ENCODE data around the gene TPM1. TPM values are rescaled to one million over a fixed set of nuclear protein-coding genes. Genes with fewer than 3 reads are reported as not detected.

Gene TPM1
- total RNA-seq, 1 donor from 2014 or later: 498 TPM

- Histone ChIP-seq H3K36me3 (no peaks in the 10 kb centered on the region), H3K4me1 (no peaks in the 10 kb centered on the region), H3K27ac (no peak overlapping the region), H3K27me3 (no peaks in the 10 kb centered on the region), H3K9me3 (no peaks in the 10 kb centered on the region), H3K4me3 (no peak overlapping the region)
- TF ChIP-seq POLR2AphosphoS5 (IDR thresholded peaks at IDR 0.05; ENCODE audit: insufficient read depth in 1 of 2, low read depth in 1 of 2) (no peak), POLR2A (IDR thresholded peaks at IDR 0.05) (no peak)
- TF ChIP-seq, protein P1, sequence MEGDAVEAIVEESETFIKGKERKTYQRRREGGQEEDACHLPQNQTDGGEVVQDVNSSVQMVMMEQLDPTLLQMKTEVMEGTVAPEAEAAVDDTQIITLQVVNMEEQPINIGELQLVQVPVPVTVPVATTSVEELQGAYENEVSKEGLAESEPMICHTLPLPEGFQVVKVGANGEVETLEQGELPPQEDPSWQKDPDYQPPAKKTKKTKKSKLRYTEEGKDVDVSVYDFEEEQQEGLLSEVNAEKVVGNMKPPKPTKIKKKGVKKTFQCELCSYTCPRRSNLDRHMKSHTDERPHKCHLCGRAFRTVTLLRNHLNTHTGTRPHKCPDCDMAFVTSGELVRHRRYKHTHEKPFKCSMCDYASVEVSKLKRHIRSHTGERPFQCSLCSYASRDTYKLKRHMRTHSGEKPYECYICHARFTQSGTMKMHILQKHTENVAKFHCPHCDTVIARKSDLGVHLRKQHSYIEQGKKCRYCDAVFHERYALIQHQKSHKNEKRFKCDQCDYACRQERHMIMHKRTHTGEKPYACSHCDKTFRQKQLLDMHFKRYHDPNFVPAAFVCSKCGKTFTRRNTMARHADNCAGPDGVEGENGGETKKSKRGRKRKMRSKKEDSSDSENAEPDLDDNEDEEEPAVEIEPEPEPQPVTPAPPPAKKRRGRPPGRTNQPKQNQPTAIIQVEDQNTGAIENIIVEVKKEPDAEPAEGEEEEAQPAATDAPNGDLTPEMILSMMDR (IDR thresholded peaks at IDR 0.05): no peak
- no peak for DNase-seq (ENCODE audit: extremely low spot score in 2 of 2)
- intact Hi-C loops (cut with DNase I): no loop called here
These were observed 14.0 kb upstream of the TPM1 start for GRCh38 chr15:63028442-63029110.

DNA sequence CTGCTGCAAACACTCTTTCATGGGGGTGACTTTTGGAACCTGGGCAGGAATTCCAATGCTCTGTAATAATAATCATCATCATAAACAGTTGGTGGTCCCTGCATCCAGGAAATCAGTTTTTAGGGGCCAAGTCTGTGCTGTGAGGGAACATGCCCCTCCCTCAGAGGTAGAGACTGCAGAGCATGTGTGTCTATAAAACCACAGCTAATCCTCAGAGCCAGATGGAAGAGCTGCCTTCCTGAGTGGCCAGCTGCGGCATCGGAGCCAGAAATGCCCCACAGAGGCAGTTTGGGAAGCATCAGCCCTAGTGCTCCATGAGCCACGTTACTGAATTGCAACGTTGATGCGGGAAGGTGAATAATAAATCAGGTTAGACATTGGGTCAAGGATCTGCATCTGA lies 12.9 kb upstream of the TPM1 start:
- no peaks in the 10 kb centered on the region for H3K4me1 ChIP-seq
- H3K27ac ChIP-seq: peak overlapping the region; percentile 57
- H3K36me3 ChIP-seq: no peaks in the 10 kb centered on the region
- DNase-seq (ENCODE audit: extremely low spot score in 2 of 2): no peak
- TF ChIP-seq POLR2AphosphoS5 (IDR thresholded peaks at IDR 0.05; ENCODE audit: insufficient read depth in 1 of 2, low read depth in 1 of 2) (no peak), POLR2A (IDR thresholded peaks at IDR 0.05) (no peak)
- TF ChIP-seq, protein P1 (IDR thresholded peaks at IDR 0.05): no peak
- H3K4me3 ChIP-seq: peak overlapping the region in 1 of 2 donors; percentile 14
- no peaks in the 10 kb centered on the region for H3K27me3 ChIP-seq
- intact Hi-C loops (cut with DNase I): no loop called here
- H3K9me3 ChIP-seq: no peaks in the 10 kb centered on the region

- Histone ChIP-seq H3K27ac (peak overlapping the region; percentile 57), H3K4me3 (peak overlapping the region in 1 of 2 donors; percentile 14), H3K27me3 (no peaks in the 10 kb centered on the region), H3K36me3 (no peaks in the 10 kb centered on the region), H3K9me3 (no peaks in the 10 kb centered on the region), H3K4me1 (no peaks in the 10 kb centered on the region)
- intact Hi-C loops (cut with DNase I): no loop called here
- TF ChIP-seq POLR2AphosphoS5 (IDR thresholded peaks at IDR 0.05; ENCODE audit: insufficient read depth in 1 of 2, low read depth in 1 of 2) (no peak), POLR2A (IDR thresholded peaks at IDR 0.05) (no peak)
- TF ChIP-seq, protein P1 (IDR thresholded peaks at IDR 0.05): no peak
- no peak for DNase-seq (ENCODE audit: extremely low spot score in 2 of 2)
These were observed 12.4 kb upstream of the TPM1 start for GRCh38 chr15:63030101-63030551.

GRCh38 chr15:63034578-63034977 lies 8.0 kb upstream of the TPM1 start:
- H3K27me3 ChIP-seq: no peaks in the 10 kb centered on the region
- TF ChIP-seq, protein P1 (IDR thresholded peaks at IDR 0.05): no peak
- TF ChIP-seq POLR2AphosphoS5 (IDR thresholded peaks at IDR 0.05; ENCODE audit: insufficient read depth in 1 of 2, low read depth in 1 of 2) (no peak), POLR2A (IDR thresholded peaks at IDR 0.05) (no peak)
- H3K9me3 ChIP-seq: no peaks in the 10 kb centered on the region
- H3K36me3 ChIP-seq: no peaks in the 10 kb centered on the region
- intact Hi-C loops (cut with DNase I): no loop called here
- no peak overlapping the region for H3K27ac ChIP-seq
- no peaks in the 10 kb centered on the region for H3K4me1 ChIP-seq
- H3K4me3 ChIP-seq: no peak overlapping the region
- DNase-seq (ENCODE audit: extremely low spot score in 2 of 2): no peak

DNA sequence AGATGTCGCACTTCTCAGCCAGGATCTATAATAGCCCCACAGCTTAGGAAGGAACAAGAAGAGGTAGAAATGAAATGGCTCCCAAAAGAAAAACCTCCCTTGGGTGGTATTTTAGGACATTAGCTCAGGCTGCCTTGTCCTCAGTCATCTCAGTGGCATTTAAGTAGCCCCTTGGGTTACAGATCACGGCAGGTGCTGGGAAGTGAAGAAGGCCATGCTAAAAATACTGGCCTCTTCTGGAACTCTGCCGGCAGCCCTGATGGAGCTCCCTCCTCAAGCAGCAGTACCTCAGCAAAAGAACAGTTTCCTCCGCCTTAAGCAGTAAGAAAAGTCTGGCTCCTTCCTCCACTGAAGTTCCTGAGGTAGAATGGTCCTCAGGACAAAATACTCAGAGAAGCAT lies 7.3 kb upstream of the TPM1 start:
- no peak for DNase-seq (ENCODE audit: extremely low spot score in 2 of 2)
- intact Hi-C loops (cut with DNase I): no loop called here
- no peak overlapping the region for H3K27ac ChIP-seq
- H3K27me3 ChIP-seq: no peaks in the 10 kb centered on the region
- H3K36me3 ChIP-seq: no peaks in the 10 kb centered on the region
- H3K4me1 ChIP-seq: no peaks in the 10 kb centered on the region
- TF ChIP-seq, protein P1 (IDR thresholded peaks at IDR 0.05): no peak
- TF ChIP-seq POLR2A (IDR thresholded peaks at IDR 0.05): no peak
- TF ChIP-seq POLR2AphosphoS5 (IDR thresholded peaks at IDR 0.05; ENCODE audit: insufficient read depth in 1 of 2, low read depth in 1 of 2): no peak
- no peak overlapping the region for H3K4me3 ChIP-seq
- H3K9me3 ChIP-seq: no peaks in the 10 kb centered on the region

All from vagina (tissue), 2 donors.